SJSA1 (cell line): Measurements from ENCODE around the gene SEC31B. TPM values are rescaled to one million over a fixed set of nuclear protein-coding genes. Genes with fewer than 3 reads are reported as not detected.

Source experiments
- DNase-seq, 2 experiments: peaks; one replicate each; pipeline ENCODE4 v3.0.0-alpha.2; 2015 to 2020; ENCODE audit warnings: low spot score in 2 of 2, low read depth in 1 of 2
- H3K27ac ChIP-seq: fragments of 250-450 bp; sonication (Bioruptor Pico); 2 replicates; pipeline ENCODE4 v1.5.1; 2020; ENCODE audit warnings: mild to moderate bottlenecking, moderate library complexity
- H3K27me3 ChIP-seq: fragments of 250-450 bp; sonication (Bioruptor Pico); replicated peaks from 2 replicates; pipeline ENCODE4 v1.5.1; 2020; ENCODE audit warnings: mild to moderate bottlenecking, moderate library complexity
- H3K36me3 ChIP-seq: fragments of 250-450 bp; sonication (Bioruptor Pico); 2 replicates; pipeline ENCODE4 v1.5.1; 2020; ENCODE audit warnings: mild to moderate bottlenecking
- H3K4me1 ChIP-seq: fragments of 250-450 bp; sonication (Bioruptor Pico); replicated peaks from 2 replicates; pipeline ENCODE4 v1.6.1; 2021; ENCODE audit warnings: mild to moderate bottlenecking
- H3K4me3 ChIP-seq: fragments of 250-450 bp; sonication (Bioruptor Pico); 2 replicates; pipeline ENCODE4 v1.5.1; 2020; ENCODE audit warnings: mild to moderate bottlenecking
- H3K9me3 ChIP-seq: fragments of 250-450 bp; sonication (Bioruptor Pico); replicated peaks from 2 replicates; pipeline ENCODE4 v1.5.1; 2020; ENCODE audit warnings: mild to moderate bottlenecking
- total RNA-seq: library from RNA; depleted of rRNA; stranded (reverse); fragments of >200 nt; shearing (Covaris generic); gene quantifications from 2 replicates; pipeline ENCODE4 v1.2.3, GENCODE V29; 2014

Gene SEC31B
- total RNA-seq, 1 experiment from 2014 or later = 2.2 TPM

GRCh38 chr10:100551196-100551595 lies 31.5 kb upstream of the SEC31B start:
- H3K4me3 ChIP-seq = no peak overlapping the region

GRCh38 chr10:100544950-100545349 lies 25.3 kb upstream of the SEC31B start:
- no peak for DNase-seq
- no peak overlapping the region for H3K4me3 ChIP-seq
- no peaks in the 10 kb centered on the region for H3K4me1 ChIP-seq
- H3K27ac ChIP-seq = no peak overlapping the region
- H3K36me3 ChIP-seq = peaks cover 85% of the 10 kb centered on the region
- no peaks in the 10 kb centered on the region for H3K9me3 ChIP-seq
- no peaks in the 10 kb centered on the region for H3K27me3 ChIP-seq

More at GRCh38 chr10:100551196-100551595, 31.5 kb upstream of the SEC31B start:
- Histone ChIP-seq H3K36me3 (peaks cover 41% of the 10 kb centered on the region), H3K27me3 (no peaks in the 10 kb centered on the region), H3K4me1 (no peaks in the 10 kb centered on the region), H3K27ac (no peak overlapping the region), H3K9me3 (no peaks in the 10 kb centered on the region)
- DNase-seq = no peak

GRCh38 chr10:100537475-100537874 lies 17.8 kb upstream of the SEC31B start:
- H3K36me3 ChIP-seq = peaks cover 54% of the 10 kb centered on the region
- H3K4me1 ChIP-seq = peaks cover 14% of the 10 kb centered on the region
- H3K27ac ChIP-seq = no peak overlapping the region
- no peaks in the 10 kb centered on the region for H3K9me3 ChIP-seq
- no peak overlapping the region for H3K4me3 ChIP-seq
- no peaks in the 10 kb centered on the region for H3K27me3 ChIP-seq
- no peak for DNase-seq

GRCh38 chr10:100535715-100536353 lies 16.2 kb upstream of the SEC31B start, which contains the start of gene HIF1AN:
Gene HIF1AN, plus strand, starts transcription at chr10:100535943. Its CDS starts 16 bp downstream, at chr10:100535959.
- Histone ChIP-seq H3K27me3 (no peaks in the 10 kb centered on the region), H3K9me3 (no peaks in the 10 kb centered on the region), H3K36me3 (peaks cover 42% of the 10 kb centered on the region), H3K4me3 (peak within 1 kb of the TSS; percentile 66), H3K27ac (no peak within 1 kb of the TSS), H3K4me1 (peaks cover 14% of the 10 kb centered on the region)
- DNase-seq = peak; percentile 93 to 95

GRCh38 chr10:100535338-100535714 lies 15.7 kb upstream of the SEC31B start:
- no peak for DNase-seq
- Histone ChIP-seq H3K4me3 (peak overlapping the region; percentile 66), H3K27ac (no peak overlapping the region), H3K4me1 (peaks cover 16% of the 10 kb centered on the region), H3K9me3 (no peaks in the 10 kb centered on the region), H3K36me3 (peaks cover 37% of the 10 kb centered on the region), H3K27me3 (no peaks in the 10 kb centered on the region)

- no peak overlapping the region for H3K27ac ChIP-seq
These were observed 15.1 kb upstream of the SEC31B start for GRCh38 chr10:100534726-100535125.

GRCh38 chr10:100531761-100532160 lies 12.1 kb upstream of the SEC31B start:
- DNase-seq = no peak
- H3K27me3 ChIP-seq = no peaks in the 10 kb centered on the region
- no peaks in the 10 kb centered on the region for H3K9me3 ChIP-seq
- H3K4me1 ChIP-seq = peaks cover 23% of the 10 kb centered on the region
- H3K36me3 ChIP-seq = peaks cover 16% of the 10 kb centered on the region
- H3K4me3 ChIP-seq = no peak overlapping the region
- no peak overlapping the region for H3K27ac ChIP-seq

More at GRCh38 chr10:100534726-100535125, 15.1 kb upstream of the SEC31B start:
- H3K9me3 ChIP-seq = no peaks in the 10 kb centered on the region
- H3K36me3 ChIP-seq = peaks cover 31% of the 10 kb centered on the region
- no peak for DNase-seq
- no peak overlapping the region for H3K4me3 ChIP-seq
- H3K27me3 ChIP-seq = no peaks in the 10 kb centered on the region
- peaks cover 22% of the 10 kb centered on the region for H3K4me1 ChIP-seq

- peaks cover 12% of the 10 kb centered on the region for H3K4me1 ChIP-seq
- DNase-seq = peak; percentile 73 to 86
- no peaks in the 10 kb centered on the region for H3K27me3 ChIP-seq
- no peaks in the 10 kb centered on the region for H3K9me3 ChIP-seq
- peaks cover 27% of the 10 kb centered on the region for H3K36me3 ChIP-seq
- no peak within 1 kb of the TSS; the same call in 1 of the 2 replicates for H3K27ac ChIP-seq
- H3K4me3 ChIP-seq = peak within 1 kb of the TSS; percentile 67
These were observed 10.0 kb upstream of the SEC31B start, which contains the start of gene NDUFB8 for GRCh38 chr10:100529475-100530298. Gene NDUFB8, minus strand, starts transcription at chr10:100529871. Its CDS starts 20 bp downstream, at chr10:100529851.

- Histone ChIP-seq H3K4me3 (peak overlapping the region; percentile 67), H3K9me3 (no peaks in the 10 kb centered on the region), H3K27me3 (no peaks in the 10 kb centered on the region), H3K27ac (no peak overlapping the region), H3K36me3 (peaks cover 32% of the 10 kb centered on the region), H3K4me1 (peaks cover 12% of the 10 kb centered on the region)
- no peak for DNase-seq
These were observed 9.3 kb upstream of the SEC31B start for GRCh38 chr10:100528921-100529474.

GRCh38 chr10:100528123-100528886 lies 8.6 kb upstream of the SEC31B start:
- peak overlapping the region; percentile 67 for H3K4me3 ChIP-seq
- H3K9me3 ChIP-seq = no peaks in the 10 kb centered on the region
- peaks cover 12% of the 10 kb centered on the region for H3K4me1 ChIP-seq
- peaks cover 38% of the 10 kb centered on the region for H3K36me3 ChIP-seq
- H3K27me3 ChIP-seq = no peaks in the 10 kb centered on the region
- no peak overlapping the region for H3K27ac ChIP-seq
- no peak for DNase-seq

GRCh38 chr10:100524638-100525037 lies 5.0 kb upstream of the SEC31B start:
- H3K9me3 ChIP-seq = no peaks in the 10 kb centered on the region
- no peak overlapping the region for H3K4me3 ChIP-seq
- H3K36me3 ChIP-seq = peaks cover 52% of the 10 kb centered on the region
- no peak for DNase-seq
- no peaks in the 10 kb centered on the region for H3K27me3 ChIP-seq
- H3K4me1 ChIP-seq = peaks cover 4% of the 10 kb centered on the region; the same call in 1 of the 2 replicates
- H3K27ac ChIP-seq = no peak overlapping the region

- Histone ChIP-seq H3K9me3 (no peaks in the 10 kb centered on the region), H3K4me3 (no peak overlapping the region), H3K27me3 (no peaks in the 10 kb centered on the region), H3K4me1 (peaks cover 4% of the 10 kb centered on the region; the same call in 1 of the 2 replicates), H3K36me3 (peaks cover 52% of the 10 kb centered on the region), H3K27ac (no peak overlapping the region)
- no peak for DNase-seq
These were observed 4.5 kb upstream of the SEC31B start for GRCh38 chr10:100524206-100524605.

GRCh38 chr10:100522945-100523344 lies 3.3 kb upstream of the SEC31B start:
- DNase-seq = no peak
- H3K9me3 ChIP-seq = no peaks in the 10 kb centered on the region
- H3K27ac ChIP-seq = no peak overlapping the region
- no peak overlapping the region for H3K4me3 ChIP-seq
- H3K36me3 ChIP-seq = peaks cover 51% of the 10 kb centered on the region
- no peaks in the 10 kb centered on the region for H3K27me3 ChIP-seq
- no peaks in the 10 kb centered on the region for H3K4me1 ChIP-seq
